ENCODE measurements around the gene MDFI.
A peak's percentile ranks its signal among the peaks of the same experiment; 100 is the strongest.
"Not testable (repeated sequence)": the region's sequence is repeated elsewhere in the genome, so short reads cannot be mapped to it uniquely, and the experiment has no call there.

The MDFI gene

GRCh38 chr6:41602864-41603608 is 35.2 kb upstream of the MDFI start:
- DNase-seq (ENCODE audit: low spot score) = peak; percentile 76

DNA sequence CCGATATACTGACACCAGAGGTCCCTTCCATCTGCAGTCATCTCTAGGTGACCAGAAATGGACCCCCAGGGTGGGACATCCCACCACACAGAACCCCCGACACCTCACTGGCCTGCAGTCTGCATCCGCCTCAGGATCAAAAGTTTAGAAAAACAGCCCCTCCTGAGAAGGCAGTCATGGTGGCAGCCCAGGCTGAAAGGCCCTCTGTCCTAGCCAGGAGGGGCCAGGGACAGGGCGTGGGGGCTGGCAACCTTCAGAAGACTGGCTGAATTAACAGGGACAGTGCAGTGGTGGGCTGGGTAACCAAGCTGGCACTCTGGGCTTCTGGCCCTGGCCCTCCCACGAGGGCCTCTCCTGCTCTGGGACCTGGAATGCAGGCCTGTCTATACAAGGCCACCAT is 34.3 kb upstream of the MDFI start:
- no peak for DNase-seq (ENCODE audit: low spot score)

DNA sequence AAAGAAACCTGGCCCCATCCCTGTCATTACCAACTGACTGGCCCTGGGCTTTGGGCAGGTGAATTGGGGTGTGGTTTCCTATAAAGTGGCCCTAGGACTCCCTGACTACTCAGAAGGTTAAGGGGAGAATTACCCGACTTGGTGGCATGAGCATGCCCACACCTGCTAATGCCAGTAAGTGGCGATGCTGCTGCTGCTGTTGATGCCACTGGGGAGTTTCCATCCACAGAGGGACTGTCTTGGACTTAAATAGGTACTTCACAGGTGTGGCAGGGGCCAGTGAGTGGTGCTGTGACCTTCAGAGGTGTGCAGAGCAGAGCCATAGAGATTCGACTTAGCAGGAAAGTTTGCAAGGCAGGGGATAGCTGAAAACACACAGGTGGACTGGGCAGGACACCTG is 32.6 kb upstream of the MDFI start:
- DNase-seq (ENCODE audit: low spot score) = peak; percentile 18

- no peak for DNase-seq (ENCODE audit: low spot score)
Observed at GRCh38 chr6:41607036-41607435, 31.2 kb upstream of the MDFI start.

- DNase-seq (ENCODE audit: low spot score) = no peak
Observed at GRCh38 chr6:41607736-41608135, 30.5 kb upstream of the MDFI start.

DNA sequence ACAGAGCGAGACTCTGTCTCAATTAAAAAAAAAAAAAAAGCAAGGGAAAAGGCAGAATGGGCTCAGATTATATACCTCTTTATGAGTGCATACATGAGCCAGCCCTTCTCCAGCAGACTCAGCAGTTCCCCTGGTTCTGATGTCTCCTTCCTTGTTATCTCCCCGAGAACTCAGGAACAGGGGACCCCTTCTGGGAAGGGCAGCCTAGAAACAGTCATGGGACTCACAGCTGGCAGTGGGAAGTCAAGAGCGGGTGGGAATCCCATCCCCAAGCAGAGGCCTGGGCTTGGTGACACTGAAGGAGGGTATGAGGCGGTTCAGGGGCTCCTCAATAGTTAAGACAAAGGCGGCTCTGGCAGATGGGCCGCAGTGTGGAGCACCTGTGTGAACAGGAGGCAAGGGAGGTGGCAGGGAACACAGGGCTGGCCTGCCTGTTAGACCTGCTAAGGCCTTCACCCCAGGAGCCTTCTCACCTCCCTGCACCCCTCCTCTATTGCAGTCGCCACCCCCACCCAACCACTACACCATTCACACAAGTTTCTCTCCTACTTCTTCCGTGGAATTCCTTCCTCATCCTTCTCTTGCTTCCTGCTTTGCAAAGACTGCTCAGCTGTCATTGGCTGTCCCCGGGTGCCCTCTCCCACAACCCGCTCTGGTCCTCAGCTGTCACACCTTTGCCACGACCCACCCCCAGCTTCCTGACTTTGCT is 29.7 kb upstream of the MDFI start:
- no peak for DNase-seq (ENCODE audit: low spot score)

DNA sequence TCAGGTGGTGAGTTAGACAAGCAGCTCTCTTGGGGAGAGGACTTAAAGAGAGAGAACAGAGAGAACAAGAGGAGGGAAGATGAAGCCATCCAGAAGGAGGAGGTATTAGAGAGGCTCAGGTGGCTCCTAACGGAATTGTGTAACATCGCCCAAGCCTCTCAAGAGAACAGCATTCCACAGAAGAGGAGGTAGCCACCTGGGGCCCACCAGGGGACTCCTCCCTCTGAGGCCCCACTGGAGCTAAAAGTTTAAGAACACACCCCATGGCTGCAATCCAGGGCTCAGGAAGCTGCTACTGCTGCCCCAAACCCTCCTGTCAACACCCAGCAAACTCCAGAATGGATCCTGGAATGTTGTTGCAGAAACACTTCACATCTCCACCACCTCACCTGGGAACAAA is 23.6 kb upstream of the MDFI start:
- DNase-seq (ENCODE audit: low spot score) = no peak

GRCh38 chr6:41615311-41615710 is 23.0 kb upstream of the MDFI start:
- no peak for DNase-seq (ENCODE audit: low spot score)

- DNase-seq (ENCODE audit: low spot score) = no peak
Observed at GRCh38 chr6:41618598-41618997, 19.7 kb upstream of the MDFI start.

- not testable (repeated sequence) for DNase-seq (ENCODE audit: low spot score)
Observed at GRCh38 chr6:41619193-41619592, 19.1 kb upstream of the MDFI start.

DNA sequence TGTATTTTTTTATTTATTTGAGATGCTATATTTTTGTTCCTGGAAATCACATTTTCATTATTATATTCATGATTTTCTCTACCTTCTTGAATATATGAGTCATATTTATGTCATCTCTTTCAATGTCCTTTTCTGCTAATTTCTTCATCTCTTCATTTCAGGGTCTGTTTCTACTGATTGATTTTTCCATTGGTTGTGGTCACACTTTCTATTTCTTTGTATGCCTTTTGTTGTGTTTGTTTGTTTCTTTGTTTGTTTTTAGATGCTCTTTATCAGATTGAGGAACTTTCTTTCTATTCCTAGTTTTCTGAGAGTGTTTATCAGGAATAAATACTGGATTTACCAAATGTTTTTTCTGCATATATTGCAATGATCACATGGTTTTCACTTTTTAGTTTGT is 16.9 kb upstream of the MDFI start:
- DNase-seq (ENCODE audit: low spot score) = no peak

GRCh38 chr6:41621802-41622201 is 16.5 kb upstream of the MDFI start:
- no peak for DNase-seq (ENCODE audit: low spot score)

- DNase-seq (ENCODE audit: low spot score) = no peak
Observed at GRCh38 chr6:41622206-41622988, 15.9 kb upstream of the MDFI start.

DNA sequence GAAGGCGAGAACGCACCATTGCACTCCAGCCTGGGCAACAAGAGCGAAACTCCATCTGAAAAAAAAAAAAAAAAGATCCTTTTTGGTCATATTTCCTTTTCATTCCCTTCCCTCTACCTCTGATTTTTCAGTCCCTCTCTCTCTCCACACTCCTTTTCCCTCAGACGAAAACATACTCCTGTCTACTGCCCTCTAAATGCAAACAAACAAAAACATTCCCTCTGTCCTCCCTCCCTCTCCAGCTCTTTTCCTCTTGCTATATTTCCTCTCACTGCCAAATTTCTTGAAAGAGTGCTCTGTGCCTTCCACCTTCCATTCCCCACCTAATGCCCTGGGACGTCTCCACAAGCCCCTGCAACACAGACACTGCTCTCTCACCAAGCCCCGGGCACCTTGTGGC is 14.9 kb upstream of the MDFI start:
- DNase-seq (ENCODE audit: low spot score) = no peak

- DNase-seq (ENCODE audit: low spot score) = no peak
Observed at GRCh38 chr6:41624621-41625380, 13.5 kb upstream of the MDFI start.

GRCh38 chr6:41625442-41625841 is 12.8 kb upstream of the MDFI start:
- no peak for DNase-seq (ENCODE audit: low spot score)

- no peak for DNase-seq (ENCODE audit: low spot score)
Observed at GRCh38 chr6:41626022-41626421, 12.2 kb upstream of the MDFI start.

GRCh38 chr6:41626917-41627316 is 11.4 kb upstream of the MDFI start:
- DNase-seq (ENCODE audit: low spot score) = no peak

- DNase-seq (ENCODE audit: low spot score) = no peak
Observed at GRCh38 chr6:41629128-41629527, 9.1 kb upstream of the MDFI start.

DNA sequence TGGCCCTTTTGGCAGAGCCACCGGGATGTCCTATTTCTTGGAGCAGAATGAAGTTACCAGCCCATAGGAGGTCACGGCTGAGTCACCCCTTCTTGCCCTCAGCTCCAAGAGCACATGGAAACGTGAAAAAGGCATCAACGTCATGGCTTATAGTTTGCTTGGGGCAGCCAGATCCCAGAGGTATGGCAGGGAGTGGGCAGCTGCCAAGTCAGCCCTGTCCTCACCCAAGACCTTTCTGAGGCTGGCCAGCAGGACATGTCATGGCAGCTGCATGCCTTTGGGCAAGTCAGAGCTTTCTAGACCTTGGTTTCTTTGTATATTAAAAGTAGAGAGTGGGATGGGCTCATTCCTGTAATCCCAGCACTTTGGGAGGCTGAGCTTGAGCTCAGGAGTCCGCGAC is 8.2 kb upstream of the MDFI start:
- no peak for DNase-seq (ENCODE audit: low spot score)

DNA sequence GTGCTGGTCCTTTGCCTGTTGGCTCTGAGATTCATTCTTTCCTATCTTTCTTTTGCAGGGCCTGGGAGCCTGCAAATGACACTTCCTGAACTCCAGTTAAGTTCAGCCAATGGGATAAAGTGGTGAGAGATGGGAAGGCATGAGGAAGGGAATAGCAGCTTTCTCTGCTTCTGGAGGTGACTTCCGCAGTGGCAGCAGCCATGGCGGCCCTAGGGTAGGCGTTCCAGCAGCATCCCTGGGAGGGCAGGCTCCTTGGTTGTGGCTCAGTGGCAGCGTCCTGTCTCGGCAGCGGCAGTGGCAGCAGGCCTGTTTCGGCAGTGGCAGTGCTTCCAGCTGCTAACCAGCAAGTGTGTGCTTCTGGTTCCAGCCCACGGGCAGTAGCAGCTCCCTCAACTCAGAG is 7.3 kb upstream of the MDFI start:
- DNase-seq (ENCODE audit: low spot score) = no peak

GRCh38 chr6:41633056-41633634 is 5.1 kb upstream of the MDFI start:
- no peak for DNase-seq (ENCODE audit: low spot score)
